Endothelial cell of umbilical vein (primary cell): ENCODE data around the gene PLXNC1. TPM values are rescaled to one million over a fixed set of nuclear protein-coding genes. Genes with fewer than 3 reads are reported as not detected.

Experiments used
- BruUV-seq: library from RNA; stranded (reverse); fragments of 400-500 nt; replicated peaks from 2 replicates; lab custom pipeline; 2021; lab: Mats Ljungman, UMichigan
- CTCF ChIA-PET: fragments of 300-600, 350-600 bp; sonication (Branson Sonifier 250); formaldehyde crosslinking; loops from one replicate; lab custom pipeline; 2021; ENCODE audit warnings: antibody characterized with exemption, inconsistent platforms; lab: Charles Lee
- POLR2A ChIA-PET: fragments of 300-600, 350-600 bp; sonication (Branson Sonifier 250); formaldehyde crosslinking; loops from one replicate; lab custom pipeline; 2021; ENCODE audit warnings: antibody characterized with exemption, inconsistent platforms; lab: Charles Lee
- DNase-seq: peaks from one replicate; pipeline ENCODE4 v3.0.0-alpha.2; 2011; ENCODE audit warnings: low read depth, low spot score
- FAIRE-seq: peaks from 2 replicates; lab custom pipeline; 2011; peaks lifted over from hg19 to GRCh38; lab: Jason Lieb, UNC
- H2AFZ ChIP-seq: 2 replicates; pipeline ENCODE4 v1.6.0; 2012; ENCODE audit warnings: low read depth, low read length, control low read depth, inconsistent platforms
- H3K27ac ChIP-seq: 2 replicates; pipeline ENCODE4 v1.5.1; 2011; ENCODE audit warnings: low read depth, mild to moderate bottlenecking, control low read depth, low read length, moderate library complexity; ENCODE audit not compliant: insufficient read depth
- H3K27me3 ChIP-seq, 2 experiments: 2 replicates each; pipeline versions ENCODE4 v1.6.0 to v1.6.1; 2011; ENCODE audit warnings: low read length in 2 of 2, mixed read lengths in 1 of 2; ENCODE audit not compliant: control insufficient read depth in 2 of 2, insufficient read depth in 2 of 2
- H3K36me3 ChIP-seq, 2 experiments: 2 replicates in 1 of 2; 3 replicates in 1 of 2; pipeline ENCODE4 v1.5.1; 2011; ENCODE audit warnings: low read length in 2 of 2, mild to moderate bottlenecking in 1 of 2, moderate library complexity in 1 of 2; ENCODE audit not compliant: control insufficient read depth in 2 of 2, insufficient read depth in 2 of 2; ENCODE audit errors: extremely low read depth in 1 of 2
- H3K4me1 ChIP-seq: 3 replicates; pipeline ENCODE4 v1.5.1; 2011; ENCODE audit warnings: mild to moderate bottlenecking, low read length; ENCODE audit not compliant: control insufficient read depth, insufficient read depth; ENCODE audit errors: extremely low read depth
- H3K4me2 ChIP-seq: 2 replicates; pipeline ENCODE4 v1.6.1; 2011; ENCODE audit warnings: low read length, control low read depth, mixed read lengths; ENCODE audit not compliant: insufficient read depth
- H3K4me3 ChIP-seq, 3 experiments: fragments of 200-600 bp in 1 of 3; sonication (generic), shearing (Covaris generic) in 1 of 3; replicated peaks in 1 of 3; 2 replicates each; pipeline ENCODE4 v1.5.1; 2011 to 2016; ENCODE audit warnings: control low read depth in 3 of 3, low read length in 3 of 3, mild to moderate bottlenecking in 2 of 3, inconsistent platforms in 1 of 3, low read depth in 1 of 3, moderate library complexity in 1 of 3; ENCODE audit not compliant: insufficient read depth in 1 of 3
- H3K79me2 ChIP-seq: 2 replicates; pipeline ENCODE4 v1.6.0; 2012; ENCODE audit warnings: low read length, inconsistent platforms; ENCODE audit not compliant: control insufficient read depth, insufficient read depth
- H3K9ac ChIP-seq: replicated peaks from 2 replicates; pipeline ENCODE3; 2011; ENCODE audit warnings: low read length, control low read depth; ENCODE audit not compliant: insufficient read depth; ENCODE audit errors: extremely low read depth
- H3K9me1 ChIP-seq: replicated peaks from 3 replicates; pipeline ENCODE4 v1.6.0; 2011; ENCODE audit warnings: mild to moderate bottlenecking, low read length; ENCODE audit not compliant: control insufficient read depth, insufficient read depth; ENCODE audit errors: extremely low read depth
- H3K9me3 ChIP-seq: replicated peaks from 2 replicates; pipeline ENCODE4 v1.5.1; 2012; ENCODE audit warnings: low read length, inconsistent platforms; ENCODE audit not compliant: control insufficient read depth, insufficient read depth
- H4K20me1 ChIP-seq: replicated peaks from 2 replicates; pipeline ENCODE3; 2011; ENCODE audit warnings: mild to moderate bottlenecking, low read length; ENCODE audit not compliant: control insufficient read depth, insufficient read depth; ENCODE audit errors: extremely low read depth
- CTCF ChIP-seq, 2 donors: IDR thresholded peaks; 1 replicate in 1 of 2; 2 replicates in 1 of 2; pipeline ENCODE4 v1.5.1; 2011; ENCODE audit warnings: low read length in 2 of 2, mild to moderate bottlenecking in 2 of 2, moderate library complexity in 2 of 2, control low read depth in 1 of 2, inconsistent platforms in 1 of 2, low read depth in 1 of 2; ENCODE audit not compliant: insufficient read depth in 1 of 2; ENCODE audit errors: extremely low read depth in 1 of 2
- EZH2 ChIP-seq: IDR thresholded peaks from 2 replicates; pipeline ENCODE4 v1.6.1; 2012; ENCODE audit warnings: borderline replicate concordance, low read depth, mild to moderate bottlenecking, moderate library complexity, low read length, inconsistent platforms; ENCODE audit not compliant: severe bottlenecking
- FOS ChIP-seq: IDR thresholded peaks from 2 replicates; pipeline ENCODE4 v1.6.1; 2011; ENCODE audit warnings: mild to moderate bottlenecking, low read length, moderate library complexity, borderline replicate concordance; ENCODE audit not compliant: insufficient read depth
- GATA2 ChIP-seq: IDR thresholded peaks from 2 replicates; pipeline ENCODE4 v1.7.0; 2011; ENCODE audit warnings: low read depth, mild to moderate bottlenecking, moderate library complexity, mixed read lengths, low read length; ENCODE audit not compliant: insufficient read length, insufficient read depth
- JUN ChIP-seq: IDR thresholded peaks from 2 replicates; pipeline ENCODE4 v1.6.1; 2011; ENCODE audit warnings: borderline replicate concordance, low read depth; ENCODE audit not compliant: insufficient read length, insufficient read depth
- MAX ChIP-seq: IDR thresholded peaks from 2 replicates; pipeline ENCODE4 v1.6.1; 2011; ENCODE audit not compliant: insufficient read depth, insufficient read length
- MYC ChIP-seq: IDR thresholded peaks from one replicate; pipeline ENCODE4 v1.6.1; 2011; ENCODE audit warnings: mild to moderate bottlenecking, low read depth, low read length
- POLR2A ChIP-seq: IDR thresholded peaks from 2 replicates; pipeline ENCODE4 v1.6.1; 2012; ENCODE audit warnings: low read depth, mild to moderate bottlenecking, control low read depth, low read length
- POLR2AphosphoS5 ChIP-seq: IDR thresholded peaks from 2 replicates; pipeline ENCODE4 v1.6.1; 2012; ENCODE audit warnings: low read depth, mild to moderate bottlenecking, control low read depth, low read length, moderate library complexity; ENCODE audit not compliant: insufficient read depth
- dilution Hi-C: fragments of 300-500 bp; cut with MboI; formaldehyde crosslinking; loops from one replicate; pipeline ENCODE4 v1.15.0; 2019; ENCODE audit warnings: low sequenced_read_pairs; ENCODE audit not compliant: extremely low pct_ligation_motif_present
- intact Hi-C: fragments of 100-400 bp; cut with micrococcal nuclease; formaldehyde crosslinking; loops from one replicate; pipeline ENCODE4 v1.10.0; 2022
- polyA plus RNA-seq, 4 experiments: library from polyadenylated mRNA; depleted of rRNA in 3 of 4; stranded (reverse) in 3 of 4; unstranded in 1 of 4; fragments of >200 nt; gene quantifications; 2 replicates each; pipeline versions ENCODE4 v1.2.1 to v1.2.3, GENCODE V29; 2011 to 2012; ENCODE audit warnings: missing spikeins in 1 of 4
- total RNA-seq: library from RNA; stranded (reverse); gene quantifications from 2 replicates; pipeline ENCODE4 v1.2.3, GENCODE V29; 2021

The PLXNC1 gene
- total and polyA plus RNA-seq, 2 donors (not counting 3 experiments of a cell fraction or from before 2014, with no cell fraction given) = 0.04 TPM; not detected in 1

GRCh38 chr12:94287245-94287628 is 138.9 kb downstream of the PLXNC1 start:
- no peak for DNase-seq
- H3K9me1 ChIP-seq = no peaks in the 10 kb centered on the region
- ChIA-PET CTCF (no interaction called here), POLR2A (no interaction called here)
- H3K9me3 ChIP-seq = no peaks in the 10 kb centered on the region
- TF ChIP-seq JUN (no peak), MAX (no peak), FOS (no peak), POLR2A (no peak), POLR2AphosphoS5 (no peak), GATA2 (no peak), MYC (no peak), CTCF (IDR thresholded peaks at IDR 0.05; ENCODE audit: extremely low read depth in 1 of 2, insufficient read depth in 1 of 2, low read depth in 1 of 2, low read length in 2 of 2) (no peak), EZH2 (no peak)
- no peaks in the 10 kb centered on the region for H3K36me3 ChIP-seq
- no peak for FAIRE-seq
- no TSS peak for BruUV-seq
- dilution Hi-C loops (no loop called here), intact Hi-C loops (no loop called here)
- peaks cover 16% of the 10 kb centered on the region for H3K4me1 ChIP-seq
- H2AFZ ChIP-seq = no peak overlapping the region
- no peaks in the 10 kb centered on the region for H3K79me2 ChIP-seq
- H3K4me2 ChIP-seq = no peak overlapping the region
- no peak overlapping the region for H3K4me3 ChIP-seq
- no peak overlapping the region for H3K9ac ChIP-seq
- H3K27me3 ChIP-seq = peaks cover 0 to 6% of the 10 kb centered on the region in 2 experiments
- no peak overlapping the region for H3K27ac ChIP-seq
- H4K20me1 ChIP-seq = no peaks in the 10 kb centered on the region
